SHP77 treated with DMSO at 0.1 percent for 48 hours (cell line): Measurements from ENCODE around the gene YPEL2.
"Not testable (repeated sequence)": the region's sequence is repeated elsewhere in the genome, so short reads cannot be mapped to it uniquely, and the experiment has no call there.

Source experiments
- DNase-seq: peaks from one replicate; lab custom pipeline; 2025; lab: John Stamatoyannopoulos, UW

The YPEL2 gene

DNA sequence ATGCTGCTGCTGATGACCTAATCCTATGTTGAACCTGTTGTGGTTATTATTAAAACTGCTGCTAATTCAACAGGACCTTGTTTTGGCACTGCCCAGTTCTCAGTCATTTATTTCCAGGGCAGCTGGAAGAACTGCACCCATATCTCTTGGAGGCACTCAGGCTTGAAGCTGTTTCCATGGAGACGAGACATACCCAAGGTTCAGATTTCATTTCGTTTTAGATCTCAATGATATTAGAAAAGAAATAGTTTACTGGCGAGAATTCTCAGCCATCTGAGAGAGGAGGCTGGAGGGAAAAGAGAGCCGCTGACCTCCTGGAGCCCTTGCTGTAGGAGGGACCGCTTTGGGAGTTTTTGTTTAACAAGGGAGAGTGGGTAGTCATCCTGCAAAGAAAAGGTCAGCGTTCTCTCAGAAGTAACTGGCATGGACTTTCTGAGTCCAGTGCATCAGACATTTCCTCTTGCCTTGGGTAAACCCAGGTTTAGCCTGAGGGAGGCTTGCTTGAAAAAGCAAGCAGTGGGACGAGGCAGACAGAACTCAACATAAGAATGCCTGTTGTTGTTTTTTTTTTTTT, 75.4 kb downstream of the YPEL2 start:
- DNase-seq, result no peak

DNA sequence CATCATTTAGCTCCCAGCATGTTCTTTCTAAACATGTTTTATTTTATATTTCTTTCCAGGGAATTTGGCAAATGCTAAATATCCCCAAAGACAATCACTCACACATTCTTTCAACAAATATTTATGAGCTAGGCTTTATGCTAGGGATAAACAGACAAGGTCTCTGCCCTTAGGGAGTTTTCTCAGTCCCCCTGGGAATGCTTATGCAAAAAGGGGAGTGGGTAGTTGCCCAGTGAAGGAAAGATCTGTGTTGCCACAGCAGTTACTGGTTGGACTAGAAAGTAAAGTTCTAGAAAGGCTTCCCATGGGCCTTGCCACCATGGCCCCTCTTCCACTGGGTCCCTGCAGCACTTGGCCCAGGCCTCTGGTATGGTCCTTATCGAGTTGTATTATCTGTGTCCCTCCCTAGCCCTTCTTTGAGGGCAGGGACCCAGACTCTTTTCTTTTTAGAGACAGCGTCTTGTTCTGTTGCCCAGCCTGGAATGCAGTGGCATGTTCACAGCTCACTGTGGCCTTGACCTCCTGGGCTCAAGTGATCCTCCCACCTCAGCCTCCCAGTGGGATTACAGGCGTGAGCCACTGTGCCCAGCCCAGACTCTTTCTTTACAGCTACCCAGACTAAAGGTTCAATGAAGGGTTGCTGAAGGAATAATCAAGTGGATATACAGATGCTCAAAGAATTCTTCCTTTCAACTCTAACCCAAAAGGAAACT, 78.0 kb downstream of the YPEL2 start:
- DNase-seq, result no peak

DNA sequence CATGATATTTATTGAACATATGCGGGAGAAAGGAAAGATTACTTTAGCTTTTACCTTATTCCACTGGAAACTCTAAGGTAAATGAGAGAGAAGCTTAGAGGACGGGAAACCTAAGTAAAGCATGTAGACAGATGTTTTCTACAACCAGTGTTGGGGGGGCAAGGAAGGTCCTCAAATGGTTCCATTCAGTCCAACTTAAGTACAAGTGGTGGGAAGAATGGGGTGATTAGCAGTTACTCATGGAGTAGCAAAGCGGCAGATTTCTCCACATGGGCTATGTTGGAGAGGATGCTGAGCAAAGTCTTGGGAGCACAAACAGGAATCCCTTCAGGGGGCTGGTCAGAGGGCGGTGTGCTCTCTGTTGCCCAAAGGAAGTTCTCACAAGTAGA, 78.6 kb downstream of the YPEL2 start:
- no peak for DNase-seq

DNA sequence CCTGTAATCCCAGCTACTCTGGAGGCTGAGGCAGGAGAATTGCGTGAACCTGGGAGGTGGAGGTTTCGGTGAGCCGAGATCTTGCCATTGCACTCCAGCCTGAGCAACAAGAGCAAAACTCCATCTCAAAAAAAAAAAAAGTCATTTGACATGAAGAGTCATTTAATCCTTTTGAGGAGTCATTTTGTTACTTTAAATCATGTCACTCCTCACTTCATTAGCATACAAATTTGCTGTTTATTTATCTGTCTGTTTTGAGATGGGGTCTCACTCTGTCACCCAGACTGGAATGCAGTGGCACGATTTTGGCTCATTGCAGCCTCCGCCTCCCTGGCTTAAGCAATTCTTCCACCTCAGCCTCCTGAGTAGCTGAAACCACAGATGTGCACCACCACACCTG, 81.0 kb downstream of the YPEL2 start:
- not testable (repeated sequence) for DNase-seq

DNA sequence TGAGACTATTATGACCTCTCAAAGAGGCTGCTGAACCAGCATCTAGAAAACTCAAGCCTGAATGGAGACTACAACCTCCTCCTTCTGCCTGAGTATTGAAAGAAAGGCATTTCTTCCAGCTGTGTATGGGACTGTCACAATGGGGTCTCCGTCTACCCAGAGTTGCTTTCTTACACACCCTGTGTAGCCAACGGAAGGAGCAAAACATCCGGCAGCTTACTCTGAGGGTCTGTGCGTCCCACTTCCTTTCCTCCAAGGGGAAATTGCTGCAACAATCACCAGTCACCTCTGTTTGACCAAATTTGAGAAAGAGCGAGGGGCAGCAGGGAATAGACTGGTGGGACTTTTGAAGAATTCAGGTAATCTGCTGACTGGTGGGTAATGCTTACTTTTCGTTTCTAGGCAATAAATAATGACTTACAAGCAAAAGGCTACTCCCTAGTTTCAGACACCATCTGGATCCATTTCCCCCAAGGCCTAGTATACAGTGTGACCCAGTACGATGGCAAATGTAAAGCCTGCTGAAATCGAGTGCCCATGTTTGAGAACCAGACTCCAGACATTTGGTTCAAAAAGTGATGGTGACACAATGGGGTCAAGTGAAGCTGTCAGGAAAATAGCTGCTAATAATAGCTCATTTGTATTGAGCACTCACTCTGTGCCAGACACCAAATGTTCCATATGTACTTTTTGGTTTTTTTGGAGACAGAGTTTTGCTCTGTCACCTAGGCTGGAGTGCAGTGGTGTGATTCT, 81.7 kb downstream of the YPEL2 start:
- no peak for DNase-seq

DNA sequence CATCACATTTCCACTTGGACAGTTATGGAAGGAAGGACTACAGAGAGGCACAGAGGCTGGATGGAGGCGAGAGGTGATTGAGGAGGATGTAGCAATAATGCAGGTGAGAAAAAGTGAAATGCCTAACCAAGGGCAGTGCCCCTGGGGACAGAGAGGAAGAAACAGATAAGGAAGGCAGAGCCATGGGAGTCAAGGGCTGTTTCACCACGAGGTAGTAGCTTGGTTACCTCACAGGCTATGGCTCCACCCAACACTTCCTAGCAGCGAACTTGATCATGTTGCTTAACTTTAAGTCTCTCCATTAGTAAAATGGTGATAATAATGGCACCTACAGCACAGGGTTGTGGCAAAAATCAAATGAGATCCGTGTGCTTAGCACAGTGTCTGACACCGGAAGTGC, 83.9 kb downstream of the YPEL2 start:
- no peak for DNase-seq

DNA sequence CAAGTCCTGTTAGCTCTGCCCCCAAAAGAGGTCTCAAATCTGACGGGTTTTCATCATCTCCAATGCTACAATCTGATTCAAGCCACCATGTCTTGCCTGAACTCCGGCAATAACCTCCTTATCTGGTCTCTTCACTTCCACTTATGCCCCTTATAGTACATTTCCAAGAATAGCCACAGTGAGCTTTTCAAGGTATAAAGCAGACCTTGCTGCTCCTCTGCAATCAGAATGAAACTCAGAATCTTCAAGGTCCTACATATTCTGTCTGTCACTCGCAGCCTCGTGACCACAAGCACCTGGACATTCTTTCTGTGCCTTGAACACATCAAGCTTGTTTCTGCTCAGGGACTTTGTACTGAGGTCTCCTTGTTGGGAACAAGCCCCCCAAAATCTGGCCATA, 84.7 kb downstream of the YPEL2 start:
- no peak for DNase-seq

DNA sequence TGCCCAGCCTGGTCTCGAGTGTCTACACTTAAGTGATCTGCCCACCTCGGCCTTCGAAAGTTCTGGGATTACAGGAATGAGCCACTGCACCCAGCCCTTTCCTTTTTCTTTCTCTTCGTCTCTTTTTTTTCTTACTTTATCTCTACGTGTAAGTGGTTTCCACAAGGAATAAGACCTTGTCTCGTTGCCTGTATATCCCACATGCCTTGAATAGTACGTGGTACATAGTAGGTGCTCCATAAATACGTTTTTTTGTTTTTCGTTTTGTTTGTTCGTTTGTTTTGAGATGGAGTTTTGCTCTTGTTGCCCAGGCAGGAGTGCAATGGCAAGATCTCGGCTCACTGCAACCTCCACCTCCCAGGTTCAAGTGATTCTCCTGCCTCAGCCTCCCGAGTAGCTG, 86.0 kb downstream of the YPEL2 start:
- DNase-seq, result no peak

DNA sequence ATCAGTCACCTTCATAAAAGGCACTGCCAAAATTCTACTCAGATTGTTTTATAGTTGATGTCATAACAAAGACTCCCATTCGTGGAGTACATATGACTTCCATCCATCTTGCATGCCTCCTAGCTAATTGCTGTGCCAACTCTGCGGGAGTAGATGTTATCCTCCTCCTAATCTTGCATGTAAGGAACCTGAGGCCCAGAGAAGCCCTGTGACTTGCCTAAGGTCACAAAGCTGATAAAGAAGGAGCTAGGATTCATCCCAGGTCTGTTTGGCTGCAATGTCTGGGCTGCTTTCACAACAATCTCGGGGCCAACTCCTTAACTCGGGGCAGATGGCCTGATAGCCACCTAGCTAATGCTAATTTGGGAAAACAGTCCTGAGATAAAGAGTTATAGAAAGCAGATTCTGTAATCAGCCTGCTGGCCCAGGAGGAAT, 87.3 kb downstream of the YPEL2 start:
- DNase-seq, result no peak

DNA sequence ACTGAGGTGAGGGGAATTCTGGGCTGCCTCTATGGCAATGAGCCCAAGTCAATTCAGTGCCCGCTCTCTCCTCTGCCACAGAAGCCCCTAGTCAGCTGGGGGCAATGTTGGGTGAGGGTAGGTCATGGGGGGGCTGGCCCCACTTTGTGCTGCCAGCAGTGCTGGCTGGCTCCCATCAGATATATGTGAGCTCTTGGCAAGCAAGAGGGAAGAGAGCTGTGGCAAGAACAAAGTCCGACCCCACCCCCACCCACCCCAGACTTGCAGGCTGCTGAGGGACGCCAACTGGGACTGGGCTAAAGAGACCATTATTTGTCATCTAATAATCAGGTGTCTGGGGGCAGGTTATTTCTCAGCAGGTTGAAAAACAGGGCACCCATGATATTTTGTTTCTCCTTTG, 89.4 kb downstream of the YPEL2 start:
- DNase-seq, result no peak

DNA sequence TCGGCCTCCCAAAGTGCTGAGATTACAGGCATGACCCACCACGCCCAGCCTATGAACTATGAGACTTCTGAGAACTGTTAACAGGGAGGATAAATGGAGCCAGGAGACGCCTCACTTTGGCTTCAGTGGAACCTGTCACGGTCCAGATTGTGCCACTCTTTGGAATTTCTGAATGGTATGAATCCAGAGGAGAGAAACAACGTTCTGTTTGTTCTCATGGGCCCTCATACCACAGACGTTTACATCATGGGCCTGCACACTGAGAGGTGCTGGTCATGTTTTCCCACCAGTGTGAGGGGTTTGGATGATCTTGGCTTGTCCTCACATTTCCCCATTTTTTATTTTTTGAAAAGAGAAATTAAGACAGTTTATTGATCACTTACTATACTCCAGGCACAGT, 90.3 kb downstream of the YPEL2 start:
- DNase-seq, result no peak

DNA sequence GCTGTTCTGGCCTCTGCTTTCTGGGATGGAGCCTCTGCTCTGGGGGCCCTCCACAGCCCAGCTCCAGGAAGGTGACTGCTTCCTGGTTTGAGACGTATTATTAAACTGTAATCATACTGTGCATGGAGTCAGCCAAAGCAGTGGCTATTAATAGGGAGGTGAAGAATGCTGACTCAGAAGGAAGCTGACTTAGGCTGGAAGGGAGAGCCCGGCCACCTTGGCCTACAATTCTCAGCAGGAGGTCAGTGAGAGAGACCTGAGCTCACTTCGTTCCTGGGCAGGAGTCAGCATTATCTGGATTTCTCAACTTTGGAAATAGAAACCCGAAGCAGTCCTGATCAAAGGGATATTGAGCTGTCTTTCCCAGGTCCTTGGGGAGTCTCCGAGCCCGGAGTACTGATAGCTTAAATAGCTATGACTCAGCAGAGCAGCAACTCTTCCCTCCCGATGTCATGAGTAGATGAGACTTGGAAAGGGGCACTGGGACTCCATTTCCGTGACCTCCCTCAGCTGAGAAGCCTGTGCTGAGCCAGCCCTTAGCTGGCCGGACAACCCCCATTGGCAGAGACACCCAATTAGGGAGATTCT, 91.8 kb downstream of the YPEL2 start:
- DNase-seq, result no peak

DNA sequence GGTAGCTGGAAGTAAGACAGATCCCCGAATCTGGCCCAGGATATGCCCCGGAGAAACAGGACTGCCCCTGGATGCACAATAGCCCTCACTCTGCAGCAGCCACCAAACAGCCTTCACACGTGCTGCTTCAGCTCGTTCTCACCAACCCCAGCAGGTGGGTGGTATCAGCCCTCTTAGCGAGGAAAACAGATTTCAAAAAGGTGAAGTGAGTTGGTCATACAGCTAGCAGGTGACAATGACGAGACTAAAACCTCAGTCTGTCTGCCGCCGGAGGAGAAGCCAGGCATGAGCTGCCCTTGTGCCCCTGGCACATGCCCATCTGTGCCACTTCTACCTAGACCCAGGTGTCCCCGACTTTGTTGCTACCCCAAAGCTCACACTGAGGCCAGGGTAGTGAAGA, 92.4 kb downstream of the YPEL2 start:
- no peak for DNase-seq

DNA sequence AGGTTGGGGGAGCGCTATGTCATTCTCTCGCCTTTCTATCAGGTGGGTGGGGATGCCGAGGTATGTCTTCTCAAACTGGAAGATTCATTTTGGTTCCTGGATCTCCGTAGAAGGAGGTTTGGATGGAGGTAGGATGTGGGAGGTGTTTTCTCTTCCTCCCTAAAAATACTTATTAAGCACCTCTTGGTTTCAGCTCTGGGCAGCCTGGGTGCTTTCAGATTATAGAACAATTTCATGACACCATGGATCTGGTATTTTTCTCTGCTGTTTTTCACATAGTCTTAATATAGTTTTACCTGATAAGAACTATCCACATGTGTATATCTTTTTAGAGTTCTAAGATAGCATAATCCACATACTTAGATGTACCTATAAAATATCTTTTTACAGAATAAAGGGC, 92.9 kb downstream of the YPEL2 start:
- no peak for DNase-seq

DNA sequence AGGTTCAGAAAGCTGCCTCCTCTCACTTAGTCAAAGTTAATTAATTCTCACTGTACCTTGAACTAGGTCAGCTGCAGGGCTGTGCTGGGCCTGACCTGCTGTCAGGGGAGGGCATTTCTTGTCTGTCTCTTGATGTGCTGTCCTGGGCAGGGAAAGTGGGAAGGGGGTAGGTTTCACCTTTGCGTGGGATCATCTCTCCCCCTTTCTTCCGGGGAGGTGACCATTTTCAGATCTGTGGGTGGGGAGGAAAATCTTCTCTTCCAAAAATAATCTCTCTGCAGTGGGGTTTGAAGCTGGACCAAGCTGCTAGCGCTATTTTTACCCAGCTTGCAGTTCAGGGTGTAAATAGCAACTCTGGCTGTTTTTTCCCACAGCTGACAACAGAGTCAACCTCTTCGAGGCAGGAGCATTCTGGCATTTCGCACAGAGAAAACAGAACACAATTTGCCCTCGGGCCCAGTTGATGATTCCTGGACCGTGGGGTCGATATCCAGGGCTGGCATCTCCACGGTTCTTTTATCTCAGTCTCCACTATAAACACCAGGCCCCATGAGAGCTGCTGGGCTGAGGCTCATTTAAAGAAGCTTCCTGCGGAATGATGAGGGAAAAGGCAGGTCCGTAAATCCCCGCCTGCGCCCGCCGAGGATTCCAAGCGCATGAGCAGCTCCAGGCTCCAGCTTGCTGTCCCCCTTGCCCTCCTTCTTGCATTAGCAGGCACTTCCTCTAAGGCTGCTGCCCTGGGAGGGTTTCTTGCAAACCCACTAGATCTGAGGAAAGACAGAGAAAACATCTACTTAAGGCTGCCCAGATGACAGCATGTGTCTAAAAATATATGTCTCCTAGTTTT, 93.9 kb downstream of the YPEL2 start:
- no peak for DNase-seq

DNA sequence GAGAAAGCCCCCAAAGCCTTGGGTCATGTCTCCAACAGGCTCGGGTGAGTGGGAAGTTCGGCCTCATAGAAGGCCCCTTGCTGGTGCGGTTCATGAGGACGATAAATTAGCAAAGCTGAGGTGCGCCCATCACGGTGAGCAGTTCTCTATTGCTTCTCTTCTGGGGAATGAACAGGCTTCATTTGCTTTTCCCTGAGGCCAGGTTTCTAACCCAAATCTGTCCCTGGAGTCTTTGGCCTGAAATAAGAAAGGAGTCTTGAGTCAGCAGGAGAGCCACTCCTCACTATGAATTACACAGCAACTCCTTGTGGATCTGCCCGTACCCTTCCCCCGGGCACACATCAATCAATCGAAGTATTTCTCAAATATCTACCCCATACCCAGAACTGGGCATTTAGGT, 94.6 kb downstream of the YPEL2 start:
- DNase-seq, result no peak

DNA sequence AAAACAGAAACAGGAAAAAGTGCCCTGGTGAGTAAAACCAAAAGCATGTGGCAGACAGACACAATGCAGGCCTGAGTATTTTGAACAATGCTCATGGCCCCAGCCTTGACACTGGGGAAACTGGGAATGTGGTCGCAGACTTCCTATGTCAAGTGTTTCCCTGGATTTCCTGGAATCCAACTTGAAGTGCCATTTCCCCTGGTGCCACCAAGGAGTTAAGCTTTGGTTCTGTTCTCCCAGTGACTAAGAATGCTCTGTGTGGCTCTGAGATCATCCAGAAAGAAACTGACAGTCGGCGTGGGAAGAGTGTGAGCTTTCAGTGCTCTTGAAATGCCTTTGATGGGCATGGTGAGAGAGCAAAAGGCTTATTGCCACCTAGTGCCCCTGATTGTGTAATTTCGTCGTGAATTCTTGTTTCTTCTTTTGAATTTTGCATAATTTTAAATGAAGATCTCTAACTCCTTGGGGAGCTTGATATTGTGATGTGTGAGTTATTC, 96.0 kb downstream of the YPEL2 start:
- no peak for DNase-seq

DNA sequence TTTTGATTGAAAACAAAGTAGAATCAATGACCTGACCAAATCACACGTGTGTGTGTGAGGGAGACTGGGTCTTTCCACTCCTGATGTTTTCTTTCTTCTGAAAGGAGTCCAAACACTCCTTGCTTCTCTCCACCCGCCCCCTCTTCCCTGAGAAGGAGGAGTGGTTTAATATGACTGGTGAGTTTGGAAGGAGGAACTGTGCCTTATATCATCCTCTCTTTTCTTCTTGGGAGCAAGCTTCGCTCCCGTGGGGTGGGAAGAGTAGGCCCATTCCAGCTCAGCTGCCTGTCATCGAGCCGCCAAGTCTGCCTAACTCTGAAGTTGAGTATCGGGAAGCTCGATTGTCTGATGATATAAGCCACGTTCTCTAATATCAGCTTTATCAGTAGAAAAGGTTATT, 96.5 kb downstream of the YPEL2 start:
- no peak for DNase-seq

DNA sequence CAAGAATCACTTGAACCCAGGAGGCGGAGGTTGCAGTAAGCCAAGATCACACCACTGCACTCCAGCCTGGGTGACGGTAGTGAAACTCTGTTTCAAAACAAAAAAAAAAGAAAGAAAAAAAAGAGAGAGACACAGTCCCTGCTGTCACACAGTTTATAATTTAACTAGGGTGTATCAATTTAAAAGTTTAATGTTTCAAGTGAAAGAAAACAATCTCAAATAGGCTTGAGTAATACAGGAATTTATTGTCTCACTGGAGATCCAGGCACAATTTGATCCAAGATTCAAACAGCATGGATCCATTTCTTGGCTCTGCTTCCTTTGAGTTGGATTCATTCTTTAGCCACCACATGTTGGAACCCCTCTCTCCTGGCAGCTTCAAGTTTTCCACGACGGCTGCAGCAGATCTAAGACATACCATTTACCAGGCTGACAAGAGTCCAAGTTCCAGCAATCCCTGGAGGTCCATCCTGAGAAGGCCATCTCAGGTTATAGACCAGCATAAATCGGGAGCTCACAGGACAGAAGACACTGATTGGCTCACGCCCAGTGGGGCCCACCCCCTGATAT, 97.5 kb downstream of the YPEL2 start:
- no peak for DNase-seq

DNA sequence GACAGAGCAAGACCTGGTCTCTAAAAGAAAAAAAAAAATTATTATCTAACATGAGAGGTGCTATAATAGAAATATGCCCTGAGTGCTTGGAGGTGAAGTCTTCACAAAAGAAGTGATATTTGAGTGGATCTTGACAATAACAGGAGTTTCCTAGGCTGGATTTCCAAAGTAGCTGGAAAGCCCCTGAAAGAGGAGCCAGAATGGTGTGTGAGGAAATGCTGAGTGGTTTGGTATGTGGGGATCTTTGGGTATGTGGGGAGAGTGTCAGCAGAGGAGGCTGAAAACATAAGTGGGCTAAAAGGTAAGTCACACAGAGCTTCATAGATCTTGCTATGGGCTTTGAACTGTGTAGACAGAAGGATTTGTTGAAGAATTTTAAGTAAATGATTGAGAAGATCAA, 100.1 kb downstream of the YPEL2 start:
- no peak for DNase-seq

DNA sequence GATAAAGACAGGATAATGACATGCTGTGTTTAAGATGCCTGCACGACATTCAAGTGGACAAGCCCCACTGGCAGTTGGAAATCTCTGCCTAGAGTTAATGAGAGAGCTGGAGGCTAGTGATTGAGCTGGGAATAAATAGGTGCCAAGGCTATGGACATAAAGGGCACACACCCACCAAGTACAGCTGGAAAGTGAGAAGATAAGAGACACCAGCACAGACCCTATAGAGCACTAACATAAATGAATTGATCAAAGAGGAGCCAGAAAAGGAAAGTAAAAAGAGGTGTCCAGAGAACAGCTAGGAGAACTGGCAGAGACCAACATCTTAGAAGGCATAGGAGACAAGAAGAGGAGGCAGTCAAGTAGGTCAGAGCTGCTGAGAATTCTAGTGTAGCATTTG, 101.2 kb downstream of the YPEL2 start:
- no peak for DNase-seq

DNA sequence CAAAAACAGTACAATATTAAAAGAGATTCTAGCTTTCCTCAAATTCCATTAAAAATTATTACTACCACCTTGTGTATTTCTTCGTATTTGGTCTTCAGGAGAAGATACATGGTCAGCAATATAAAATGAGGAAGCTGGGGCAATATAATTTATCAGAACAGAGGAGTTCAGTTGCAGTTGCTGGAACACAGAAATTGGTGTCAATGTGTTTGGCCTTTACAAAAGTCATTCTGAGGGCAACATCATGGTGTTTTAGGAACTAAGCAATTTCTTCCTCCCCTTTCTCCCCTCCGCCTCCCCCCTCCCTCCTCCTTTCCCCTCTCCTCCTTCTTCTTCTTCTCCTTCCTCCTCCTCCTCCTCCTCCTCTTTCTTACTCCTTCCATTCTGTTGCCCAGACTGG, 102.1 kb downstream of the YPEL2 start:
- no peak for DNase-seq
